GM18519 (cell line): ENCODE data around the gene KCNC1.

Experiments used
- ATAC-seq: cut with Tn5 transposase; IDR thresholded peaks from one replicate; pipeline ENCODE4 v1.9.1; 2021; ENCODE audit warnings: mild to moderate bottlenecking, moderate library complexity; ENCODE audit not compliant: unreplicated experiment, low FRiP score

KCNC1 gene

DNA sequence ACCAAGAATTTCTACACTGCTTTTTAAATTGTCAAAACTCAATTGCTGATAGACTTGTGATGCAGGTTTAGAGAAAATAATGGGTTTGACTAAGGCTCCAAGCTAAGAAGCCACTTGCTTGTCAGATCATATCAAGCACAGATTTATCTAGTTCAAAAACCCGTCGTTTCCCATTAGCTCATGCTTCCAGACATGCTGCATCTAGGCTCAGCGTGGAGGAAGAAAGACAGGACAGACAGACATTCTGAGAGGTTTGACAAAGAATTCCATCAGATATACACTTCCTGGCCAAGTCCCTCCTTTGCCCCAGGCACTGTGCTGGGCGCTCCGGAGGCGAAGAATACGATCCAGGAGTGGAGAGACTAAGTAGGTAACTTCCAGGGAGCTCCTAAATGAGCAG, 76.8 kb downstream of the KCNC1 start:
- ATAC-seq, result no peak

GRCh38 chr11:17812091-17812864, 77.7 kb downstream of the KCNC1 start:
- ATAC-seq, result no peak

- no peak for ATAC-seq
Measured at GRCh38 chr11:17812865-17813187, 78.2 kb downstream of the KCNC1 start.

DNA sequence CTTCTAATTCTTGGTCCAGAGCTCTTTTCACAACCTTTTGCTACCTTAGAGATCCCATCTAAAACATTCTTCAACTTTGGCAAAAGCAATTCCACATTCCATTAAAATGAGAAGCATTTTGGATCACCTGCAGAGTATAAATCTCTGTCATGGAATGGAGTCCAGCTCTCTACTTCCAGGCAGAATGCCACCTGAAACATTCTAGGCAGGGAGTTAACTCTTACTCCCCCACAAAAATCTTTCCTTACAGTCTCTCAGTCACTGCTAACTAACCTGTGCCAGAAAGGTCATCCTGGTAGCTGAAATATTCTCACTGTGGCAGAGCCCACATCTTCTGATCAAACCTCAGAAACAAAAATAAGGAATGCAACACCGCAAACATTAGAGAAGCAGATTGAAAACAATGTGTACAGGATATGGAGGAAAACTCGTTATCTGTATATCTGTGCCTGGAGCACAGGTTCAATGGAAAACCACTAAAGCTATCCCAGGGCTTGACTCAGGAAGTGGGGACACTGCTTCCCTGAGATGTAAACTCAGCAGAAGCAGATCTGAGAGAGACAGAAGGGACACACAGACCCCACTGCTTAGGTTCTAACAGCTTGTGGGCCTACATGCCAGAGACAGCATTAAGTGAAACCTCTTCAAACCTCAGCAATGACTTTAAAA, 78.9 kb downstream of the KCNC1 start:
- ATAC-seq, result no peak

DNA sequence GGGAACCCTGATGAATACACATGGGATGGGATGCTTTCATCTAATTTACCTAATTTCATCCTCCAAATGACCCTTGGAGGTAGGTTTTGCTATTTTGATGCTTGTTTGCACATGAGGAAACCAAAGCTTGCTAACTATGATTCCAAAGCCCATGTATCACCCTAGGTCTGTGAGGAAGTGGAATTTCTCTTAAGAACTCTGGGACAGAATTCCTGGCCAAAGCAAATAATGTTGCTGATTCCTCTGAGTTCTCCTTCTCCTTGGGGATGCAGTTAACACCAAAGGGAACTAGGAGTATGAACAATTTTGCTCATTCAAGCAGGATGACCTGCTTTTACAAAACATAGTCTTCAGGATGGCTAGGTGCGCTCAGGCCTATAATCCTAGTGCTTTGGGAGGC, 80.0 kb downstream of the KCNC1 start:
- no peak for ATAC-seq

GRCh38 chr11:17816232-17816931, 81.8 kb downstream of the KCNC1 start:
- ATAC-seq, result no peak

GRCh38 chr11:17821648-17822400, 87.2 kb downstream of the KCNC1 start:
- no peak for ATAC-seq

GRCh38 chr11:17822401-17822781, 87.8 kb downstream of the KCNC1 start:
- no peak for ATAC-seq

GRCh38 chr11:17827006-17827405, 92.4 kb downstream of the KCNC1 start:
- no peak for ATAC-seq

DNA sequence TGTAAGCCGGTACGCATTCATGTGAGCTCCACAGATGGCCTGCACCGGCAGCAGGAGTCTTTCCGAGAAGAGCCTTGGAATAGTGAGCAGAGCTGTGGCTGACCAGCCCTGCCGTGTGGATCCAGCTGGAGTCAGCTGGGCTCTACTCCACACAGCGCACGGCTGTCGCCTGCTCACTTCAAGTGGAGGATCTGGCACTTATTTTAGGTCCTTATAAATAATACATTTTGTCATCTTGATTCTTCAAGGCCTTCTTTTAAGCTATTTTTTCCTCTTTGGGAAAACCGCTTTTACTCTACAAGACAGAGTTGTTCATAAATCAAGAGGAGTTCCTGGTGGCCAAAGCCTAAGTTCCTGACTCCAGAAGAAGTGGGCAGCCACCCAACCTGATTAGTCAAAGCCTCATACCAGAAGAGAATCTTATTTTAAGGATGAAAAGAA, 93.8 kb downstream of the KCNC1 start:
- ATAC-seq, result no peak

- no peak for ATAC-seq
Measured at GRCh38 chr11:17831228-17831627, 96.6 kb downstream of the KCNC1 start.

- no peak for ATAC-seq
Measured at GRCh38 chr11:17831883-17832282, 97.3 kb downstream of the KCNC1 start.
